Left kidney (tissue), 8 donors: ENCODE results near the gene OR8D1. TPM values are rescaled to one million over a fixed set of nuclear protein-coding genes. Genes with fewer than 3 reads are reported as not detected.

ENCODE experiments used
- DNase-seq: peaks from one replicate; pipeline ENCODE4 v3.0.0-alpha.2; 2013
- long read RNA-seq, 8 donors: transcript quantifications; one replicate each; lab custom pipeline, GENCODE V29; 2026
- polyA plus RNA-seq: library from polyadenylated mRNA; unstranded; fragments of 120-200 nt; gene quantifications from one replicate; pipeline ENCODE4 v1.2.1, GENCODE V29; 2013; ENCODE audit not compliant: insufficient read length

The OR8D1 gene
- not detected for polyA plus RNA-seq
- long read RNA-seq, donor 1 = 0 reads
- long read RNA-seq, donor 2 = 0 reads
- long read RNA-seq, donor 3 = 0 reads
- long read RNA-seq, donor 4 = 0 reads
- long read RNA-seq, donor 5 = 0 reads
- long read RNA-seq, donor 6 = 0 reads
- long read RNA-seq, donor 7 = 0 reads
- long read RNA-seq, donor 8 = 0 reads

GRCh38 chr11:124313849-124314248 lies at the start of gene OR8D1:
TSS of gene OR8D1 (minus strand) at chr11:124313949. CDS start at chr11:124310766, 3,183 bp downstream.
- no peak for DNase-seq

GRCh38 chr11:124359566-124359965 lies 45.8 kb upstream of the OR8D1 start:
- no peak for DNase-seq

GRCh38 chr11:124346311-124346955 lies 32.7 kb upstream of the OR8D1 start:
- DNase-seq = no peak

GRCh38 chr11:124344346-124344745 lies 30.6 kb upstream of the OR8D1 start:
- no peak for DNase-seq

GRCh38 chr11:124340142-124340447 lies 26.3 kb upstream of the OR8D1 start:
- DNase-seq = no peak

- no peak for DNase-seq
Observed at GRCh38 chr11:124339396-124340141, 25.8 kb upstream of the OR8D1 start.

- DNase-seq = no peak
Observed at GRCh38 chr11:124331873-124332272, 18.1 kb upstream of the OR8D1 start.

- no peak for DNase-seq
Observed at GRCh38 chr11:124329787-124330478, 16.2 kb upstream of the OR8D1 start.

- no peak for DNase-seq
Observed at GRCh38 chr11:124327775-124328174, 14.0 kb upstream of the OR8D1 start.

- DNase-seq = no peak
Observed at GRCh38 chr11:124322356-124322755, 8.6 kb upstream of the OR8D1 start.

GRCh38 chr11:124320097-124320496 lies 6.3 kb upstream of the OR8D1 start, which contains the start of gene OR8D2:
TSS of gene OR8D2 (minus strand) at chr11:124320197. CDS start at chr11:124320197, 0 bp downstream.
- no peak for DNase-seq

GRCh38 chr11:124315052-124315451 lies 1.3 kb upstream of the OR8D1 start:
- no peak for DNase-seq

GRCh38 chr11:124313131-124313530 lies 618 bp downstream of the OR8D1 start:
- DNase-seq = no peak

GRCh38 chr11:124311670-124312069 lies 2.1 kb downstream of the OR8D1 start:
- no peak for DNase-seq

GRCh38 chr11:124311269-124311668 lies 2.5 kb downstream of the OR8D1 start:
- DNase-seq = no peak

GRCh38 chr11:124310721-124311120 lies 3.0 kb downstream of the OR8D1 start:
- DNase-seq = no peak

- no peak for DNase-seq
Observed at GRCh38 chr11:124307093-124307492, 6.7 kb downstream of the OR8D1 start.

GRCh38 chr11:124302347-124303125 lies 11.2 kb downstream of the OR8D1 start:
- no peak for DNase-seq

GRCh38 chr11:124301548-124301947 lies 12.2 kb downstream of the OR8D1 start:
- DNase-seq = no peak

GRCh38 chr11:124297921-124298320 lies 15.8 kb downstream of the OR8D1 start:
- no peak for DNase-seq

- DNase-seq = no peak
Observed at GRCh38 chr11:124296016-124296415, 17.7 kb downstream of the OR8D1 start.

- DNase-seq = no peak
Observed at GRCh38 chr11:124294687-124295086, 19.1 kb downstream of the OR8D1 start.
